ENCODE measurements around the gene B4GALT7.

B4GALT7 gene

GRCh38 chr5:177594071-177594470 is 5.9 kb upstream of the B4GALT7 start:
- no peak for DNase-seq

- no peak for DNase-seq
These were observed 4.8 kb upstream of the B4GALT7 start for GRCh38 chr5:177595026-177595585.

- no peak for DNase-seq
These were observed 3.7 kb upstream of the B4GALT7 start for GRCh38 chr5:177595991-177596774.

GRCh38 chr5:177596775-177597238 is 3.1 kb upstream of the B4GALT7 start:
- no peak for DNase-seq

- DNase-seq: no peak
These were observed 1.5 kb upstream of the B4GALT7 start for GRCh38 chr5:177598477-177598876.

GRCh38 chr5:177600508-177601018 is 631 bp downstream of the B4GALT7 start:
- DNase-seq: no peak

GRCh38 chr5:177601126-177601525 is 1.2 kb downstream of the B4GALT7 start:
- DNase-seq: no peak

- DNase-seq: no peak
These were observed 1.9 kb downstream of the B4GALT7 start for GRCh38 chr5:177601577-177602457.

GRCh38 chr5:177602458-177602830 is 2.5 kb downstream of the B4GALT7 start:
- no peak for DNase-seq

GRCh38 chr5:177603631-177604030 is 3.7 kb downstream of the B4GALT7 start:
- DNase-seq: no peak

- DNase-seq: no peak
These were observed 4.2 kb downstream of the B4GALT7 start for GRCh38 chr5:177604116-177604521.

GRCh38 chr5:177604656-177605055 is 4.7 kb downstream of the B4GALT7 start:
- no peak for DNase-seq

GRCh38 chr5:177605078-177605477 is 5.1 kb downstream of the B4GALT7 start:
- DNase-seq: no peak

- DNase-seq: no peak
These were observed 5.7 kb downstream of the B4GALT7 start for GRCh38 chr5:177605667-177606066.

GRCh38 chr5:177606071-177607051 is 6.4 kb downstream of the B4GALT7 start:
- no peak for DNase-seq

GRCh38 chr5:177607115-177607451 is 7.2 kb downstream of the B4GALT7 start:
- no peak for DNase-seq

GRCh38 chr5:177607452-177608192 is 7.7 kb downstream of the B4GALT7 start:
- DNase-seq: peak; percentile 72

- DNase-seq: no peak
These were observed 8.5 kb downstream of the B4GALT7 start for GRCh38 chr5:177608243-177609075.

- no peak for DNase-seq
These were observed 9.4 kb downstream of the B4GALT7 start for GRCh38 chr5:177609076-177610059.
